Liver (tissue), 9 donors: ENCODE data around the gene CDON. TPM values are rescaled to one million over a fixed set of nuclear protein-coding genes. Genes with fewer than 3 reads are reported as not detected.

Experiments used
- DNase-seq: peaks from one replicate; pipeline ENCODE4 v3.0.0-alpha.2; 2017; ENCODE audit warnings: low spot score
- H3K27ac ChIP-seq, 2 donors: one replicate each; pipeline ENCODE4 v1.7.0; 2013; ENCODE audit warnings: inconsistent platforms in 2 of 2, low read length in 2 of 2, control low read depth in 1 of 2, low read depth in 1 of 2, mild to moderate bottlenecking in 1 of 2
- H3K27me3 ChIP-seq, 4 donors: one replicate each; pipeline versions ENCODE4 v1.6.1 to v1.7.0; 2013; ENCODE audit warnings: low read length in 3 of 4, inconsistent platforms in 1 of 4, mild to moderate bottlenecking in 1 of 4, moderate library complexity in 1 of 4; ENCODE audit not compliant: control insufficient read depth in 4 of 4, insufficient read depth in 4 of 4
- H3K36me3 ChIP-seq, 4 donors: one replicate each; pipeline versions ENCODE4 v1.6.1 to v1.7.0; 2013; ENCODE audit warnings: low read length in 3 of 4, mild to moderate bottlenecking in 3 of 4, low read depth in 1 of 4, moderate library complexity in 1 of 4; ENCODE audit not compliant: control insufficient read depth in 4 of 4, insufficient read depth in 3 of 4
- H3K4me1 ChIP-seq, 4 donors: one replicate each; pipeline versions ENCODE4 v1.6.1 to v1.7.0; 2013; ENCODE audit warnings: low read length in 3 of 4, mild to moderate bottlenecking in 3 of 4, moderate library complexity in 1 of 4; ENCODE audit not compliant: control insufficient read depth in 4 of 4, insufficient read depth in 4 of 4
- H3K4me3 ChIP-seq, 3 donors: one replicate each; pipeline versions ENCODE4 v1.6.1 to v1.7.0; 2013; ENCODE audit warnings: low read length in 3 of 3, control low read depth in 1 of 3, low read depth in 1 of 3, mild to moderate bottlenecking in 1 of 3
- H3K9ac ChIP-seq, 2 donors: one replicate each; pipeline ENCODE4 v1.7.0; 2013; ENCODE audit warnings: low read length in 2 of 2, mild to moderate bottlenecking in 2 of 2, moderate library complexity in 2 of 2, control low read depth in 1 of 2, low read depth in 1 of 2
- H3K9me3 ChIP-seq, 4 donors: one replicate each; pipeline versions ENCODE4 v1.6.1 to v1.7.0; 2013; ENCODE audit warnings: low read length in 3 of 4; ENCODE audit not compliant: control insufficient read depth in 4 of 4
- CTCF ChIP-seq: fragments of 150-350 bp; IDR thresholded peaks from 2 replicates; pipeline ENCODE4 v1.5.1; 2017; ENCODE audit warnings: improper control_type of control experiment, low read depth, low read length; ENCODE audit not compliant: missing input control
- FOXA1 ChIP-seq: IDR thresholded peaks from 2 replicates; pipeline ENCODE4 v1.6.1; 2016; ENCODE audit warnings: antibody characterized with exemption
- FOXA2 ChIP-seq: IDR thresholded peaks from 2 replicates; pipeline ENCODE4 v1.6.1; 2016; ENCODE audit warnings: antibody characterized with exemption
- GABPA ChIP-seq, 2 donors: IDR thresholded peaks in 1 of 2; conservative IDR thresholded peaks in 1 of 2; 2 replicates each; pipeline ENCODE4 v1.6.1; 2016; ENCODE audit warnings: antibody characterized with exemption in 2 of 2, mild to moderate bottlenecking in 1 of 2, moderate library complexity in 1 of 2
- HNF4A ChIP-seq, 2 donors: conservative IDR thresholded peaks; 2 replicates each; pipeline ENCODE4 v1.6.1; 2016; ENCODE audit warnings: antibody characterized with exemption in 2 of 2, mild to moderate bottlenecking in 2 of 2
- HNF4G ChIP-seq: IDR thresholded peaks from 2 replicates; pipeline ENCODE4 v1.6.1; 2016; ENCODE audit warnings: antibody characterized with exemption
- MAX ChIP-seq: IDR thresholded peaks from 2 replicates; pipeline ENCODE4 v1.6.1; 2016; ENCODE audit warnings: antibody characterized with exemption
- NR2F2 ChIP-seq: IDR thresholded peaks from 2 replicates; pipeline ENCODE4 v1.6.1; 2016; ENCODE audit warnings: antibody characterized with exemption
- REST ChIP-seq: IDR thresholded peaks from 2 replicates; pipeline ENCODE4 v1.6.1; 2016; ENCODE audit warnings: antibody characterized with exemption, mild to moderate bottlenecking
- SP1 ChIP-seq: IDR thresholded peaks from 2 replicates; pipeline ENCODE4 v1.6.1; 2018; ENCODE audit warnings: antibody characterized with exemption, mild to moderate bottlenecking
- TAF1 ChIP-seq: conservative IDR thresholded peaks from 2 replicates; pipeline ENCODE4 v1.6.1; 2016; ENCODE audit warnings: antibody characterized with exemption, mild to moderate bottlenecking
- WGBS: extraction: QIAGEN DNeasy Blood & Tissue Kit; methylation state at CpG from one replicate; pipeline ENCODE4 v1.1.7; 2013; 5-methylcytosine and 5-hydroxymethylcytosine counted together
- polyA plus RNA-seq, 2 donors: library from polyadenylated mRNA; stranded (reverse) in 1 of 2; unstranded in 1 of 2; fragments of 200-250 nt in 1 of 2; fragments of >200 nt in 1 of 2; fragmentation: Nextera tagmentation in 1 of 2; extraction: Ambion mirVana in 1 of 2; gene quantifications; one replicate each; pipeline versions ENCODE4 v1.2.1 to v1.2.3, GENCODE V29; 2013 to 2015
- total RNA-seq, 2 donors: library from RNA; depleted of rRNA; stranded (reverse); fragments of >200 nt; gene quantifications; one replicate each; pipeline ENCODE4 v1.2.3, GENCODE V29; 2014
- donor health status: healthy.
- donor health status: healthy.
- donor health status: healthy.
- donor health status: healthy.
- donor health status: healthy.

Gene CDON
- total and polyA plus RNA-seq, 4 donors = 0.69 to 7.4 (median 3.9) TPM

- TF ChIP-seq REST (no peak), FOXA2 (no peak), TAF1 (no peak)
Measured at GRCh38 chr11:125944350-125945010, 118.2 kb downstream of the CDON start (continued).

GRCh38 chr11:125943661-125944349 lies 118.9 kb downstream of the CDON start:
- no peaks in the 10 kb centered on the region for H3K27me3 ChIP-seq
- H3K27ac ChIP-seq = no peak overlapping the region
- TF ChIP-seq GABPA (IDR thresholded peaks at IDR 0.05 in 1 of 2, conservative IDR thresholded peaks at IDR 0.05 in 1 of 2) (no peak), TAF1 (no peak), FOXA2 (no peak), NR2F2 (no peak), HNF4A (conservative IDR thresholded peaks at IDR 0.05) (no peak), MAX (no peak), CTCF (no peak), SP1 (no peak), FOXA1 (no peak), REST (no peak), HNF4G (no peak)
- H3K4me1 ChIP-seq = peaks cover 0 to 5% (median 1%) of the 10 kb centered on the region in 4 donors
- DNase-seq = peak; percentile 14
- H3K36me3 ChIP-seq = no peaks in the 10 kb centered on the region
- H3K4me3 ChIP-seq = no peak overlapping the region
- H3K9ac ChIP-seq = no peak overlapping the region
- no peaks in the 10 kb centered on the region for H3K9me3 ChIP-seq
- 88% methylated on average over 9 of the region's 9 CpGs for WGBS
